ENCODE measurements around the gene ALDH7A1.

The ALDH7A1 gene

GRCh38 chr5:126516852-126517251 is 78.2 kb downstream of the ALDH7A1 start:
- Histone ChIP-seq H3K27ac (ENCODE audit: low read depth, low read length) (no peak overlapping the region), H3K36me3 (ENCODE audit: low read length) (no peaks in the 10 kb centered on the region), H3K4me2 (ENCODE audit: low read depth, low read length, poor library complexity, severe bottlenecking) (no peak overlapping the region), H3F3A (ENCODE audit: insufficient read depth) (no peaks in the 10 kb centered on the region), H3K9ac (ENCODE audit: low read length) (no peak overlapping the region), H3K4me3 (ENCODE audit: insufficient read depth, low read length, poor library complexity, severe bottlenecking) (no peak overlapping the region), H3K9me3 (ENCODE audit: insufficient read depth, low read length) (no peaks in the 10 kb centered on the region), H2AFZ (ENCODE audit: low read depth, low read length, severe bottlenecking) (no peak overlapping the region), H4K20me1 (ENCODE audit: low read depth, low read length) (no peaks in the 10 kb centered on the region), H3K9me2 (replicated peaks; ENCODE audit: insufficient read depth, low read length) (no peaks in the 10 kb centered on the region), H3K79me2 (ENCODE audit: insufficient read depth, low read length) (no peaks in the 10 kb centered on the region), H3K27me3 (ENCODE audit: low read length) (no peaks in the 10 kb centered on the region)
- TF ChIP-seq CTCF (IDR thresholded peaks at IDR 0.05; ENCODE audit: insufficient read depth, low read length, poor library complexity, severe bottlenecking), result no peak
- TF ChIP-seq EZH2phosphoT487 (conservative IDR thresholded peaks at IDR 0.05; ENCODE audit: low read length), result no peak

- no peak overlapping the region for H3K9ac ChIP-seq (ENCODE audit: low read length)
- H3K79me2 ChIP-seq (ENCODE audit: insufficient read depth, low read length), result no peaks in the 10 kb centered on the region
- no peaks in the 10 kb centered on the region for H3K9me3 ChIP-seq (ENCODE audit: insufficient read depth, low read length)
- H3K27me3 ChIP-seq (ENCODE audit: low read length), result no peaks in the 10 kb centered on the region
- no peak overlapping the region for H3K4me3 ChIP-seq (ENCODE audit: insufficient read depth, low read length, poor library complexity, severe bottlenecking)
- no peak for TF ChIP-seq EZH2phosphoT487 (conservative IDR thresholded peaks at IDR 0.05; ENCODE audit: low read length)
- no peak for TF ChIP-seq CTCF (IDR thresholded peaks at IDR 0.05; ENCODE audit: insufficient read depth, low read length, poor library complexity, severe bottlenecking)
- H4K20me1 ChIP-seq (ENCODE audit: low read depth, low read length), result no peaks in the 10 kb centered on the region
- no peak overlapping the region for H3K4me2 ChIP-seq (ENCODE audit: low read depth, low read length, poor library complexity, severe bottlenecking)
- no peak overlapping the region for H3K27ac ChIP-seq (ENCODE audit: low read depth, low read length)
- no peak overlapping the region for H2AFZ ChIP-seq (ENCODE audit: low read depth, low read length, severe bottlenecking)
- no peaks in the 10 kb centered on the region for H3K9me2 ChIP-seq (replicated peaks; ENCODE audit: insufficient read depth, low read length)
- no peaks in the 10 kb centered on the region for H3K36me3 ChIP-seq (ENCODE audit: low read length)
- no peaks in the 10 kb centered on the region for H3F3A ChIP-seq (ENCODE audit: insufficient read depth)
Measured at GRCh38 chr5:126516133-126516532, 78.9 kb downstream of the ALDH7A1 start.

- H3K4me2 ChIP-seq (ENCODE audit: low read depth, low read length, poor library complexity, severe bottlenecking), result no peak overlapping the region
- no peaks in the 10 kb centered on the region for H3F3A ChIP-seq (ENCODE audit: insufficient read depth)
- no peak overlapping the region for H3K9ac ChIP-seq (ENCODE audit: low read length)
- no peaks in the 10 kb centered on the region for H3K79me2 ChIP-seq (ENCODE audit: insufficient read depth, low read length)
- no peak for TF ChIP-seq EZH2phosphoT487 (conservative IDR thresholded peaks at IDR 0.05; ENCODE audit: low read length)
- no peak for TF ChIP-seq CTCF (IDR thresholded peaks at IDR 0.05; ENCODE audit: insufficient read depth, low read length, poor library complexity, severe bottlenecking)
- H3K27ac ChIP-seq (ENCODE audit: low read depth, low read length), result no peak overlapping the region
- H3K4me3 ChIP-seq (ENCODE audit: insufficient read depth, low read length, poor library complexity, severe bottlenecking), result no peak overlapping the region
- no peaks in the 10 kb centered on the region for H3K27me3 ChIP-seq (ENCODE audit: low read length)
- no peaks in the 10 kb centered on the region for H3K9me2 ChIP-seq (replicated peaks; ENCODE audit: insufficient read depth, low read length)
- no peaks in the 10 kb centered on the region for H3K9me3 ChIP-seq (ENCODE audit: insufficient read depth, low read length)
- no peaks in the 10 kb centered on the region for H3K36me3 ChIP-seq (ENCODE audit: low read length)
- H2AFZ ChIP-seq (ENCODE audit: low read depth, low read length, severe bottlenecking), result no peak overlapping the region
- no peaks in the 10 kb centered on the region for H4K20me1 ChIP-seq (ENCODE audit: low read depth, low read length)
Measured at GRCh38 chr5:126515337-126515736, 79.7 kb downstream of the ALDH7A1 start.
